Hepatocyte (in vitro differentiated cells): ENCODE measurements around the gene METTL2B. TPM values are rescaled to one million over a fixed set of nuclear protein-coding genes. Genes with fewer than 3 reads are reported as not detected.

ENCODE experiments used
- DNase-seq: peaks from one replicate; pipeline ENCODE4 v3.0.0-alpha.2; 2016; ENCODE audit warnings: low spot score
- H2AFZ ChIP-seq: fragments of 200-600 bp; sonication (generic); 2 replicates; pipeline ENCODE4 v1.6.0; 2016; ENCODE audit warnings: antibody characterized with exemption, mild to moderate bottlenecking
- H3K27ac ChIP-seq: fragments of 200-600 bp; sonication (generic); 2 replicates; pipeline ENCODE4 v1.5.1; 2016; ENCODE audit warnings: mild to moderate bottlenecking
- H3K27me3 ChIP-seq: fragments of 200-600 bp; sonication (generic); 2 replicates; pipeline ENCODE4 v1.6.1; 2016
- H3K36me3 ChIP-seq: fragments of 200-600 bp; sonication (generic); replicated peaks from 2 replicates; pipeline ENCODE4 v1.5.1; 2016; ENCODE audit warnings: low read depth; ENCODE audit not compliant: insufficient read depth
- H3K4me1 ChIP-seq: fragments of 200-600 bp; sonication (generic); 2 replicates; pipeline ENCODE4 v1.5.1; 2016; ENCODE audit warnings: mild to moderate bottlenecking, moderate library complexity; ENCODE audit not compliant: insufficient read depth
- H3K4me2 ChIP-seq: fragments of 200-600 bp; sonication (generic); 2 replicates; pipeline ENCODE4 v1.6.0; 2016
- H3K4me3 ChIP-seq: fragments of 200-600 bp; sonication (generic); 2 replicates; pipeline ENCODE4 v1.5.1; 2016; ENCODE audit warnings: mild to moderate bottlenecking
- H3K79me2 ChIP-seq: fragments of 200-600 bp; sonication (generic); 2 replicates; pipeline ENCODE4 v1.6.0; 2017; ENCODE audit warnings: mild to moderate bottlenecking
- H3K9me2 ChIP-seq: fragments of 200-600 bp; sonication (generic); replicated peaks from 2 replicates; pipeline ENCODE4 v1.6.0; 2017; ENCODE audit warnings: mild to moderate bottlenecking; ENCODE audit not compliant: insufficient read depth
- H3K9me3 ChIP-seq: fragments of 200-600 bp; sonication (generic); 2 replicates; pipeline ENCODE4 v1.5.1; 2016; ENCODE audit warnings: low read depth, mild to moderate bottlenecking
- H4K20me1 ChIP-seq: fragments of 200-600 bp; sonication (generic); 2 replicates; pipeline ENCODE4 v1.6.0; 2016; ENCODE audit warnings: mild to moderate bottlenecking; ENCODE audit not compliant: insufficient read depth, poor library complexity, severe bottlenecking
- EZH2 ChIP-seq: fragments of 200-600 bp; sonication (generic); IDR thresholded peaks from 2 replicates; pipeline ENCODE4 v1.6.1; 2016; ENCODE audit warnings: antibody characterized with exemption, mild to moderate bottlenecking, borderline replicate concordance
- EZH2phosphoT487 ChIP-seq: fragments of 200-600 bp; sonication (generic); IDR thresholded peaks from one replicate; pipeline ENCODE4 v1.6.1; 2018; ENCODE audit warnings: antibody characterized with exemption, mild to moderate bottlenecking, low read depth, moderate library complexity; ENCODE audit not compliant: unreplicated experiment, severe bottlenecking
- WGBS: methylation state at CpG from one replicate; pipeline ENCODE4 v1.1.6; 2016; ENCODE audit warnings: low lambda C conversion rate; ENCODE audit errors: missing lambda C conversion rate; 5-methylcytosine and 5-hydroxymethylcytosine counted together
- polyA plus RNA-seq: library from polyadenylated mRNA; unstranded; fragments of >200 nt; fragmentation: Nextera tagmentation; extraction: Ambion mirVana; gene quantifications from 2 replicates; pipeline ENCODE4 v1.2.1, GENCODE V29; 2016
- total RNA-seq: library from RNA; depleted of rRNA; stranded (reverse); fragments of >200 nt; gene quantifications from 2 replicates; pipeline ENCODE4 v1.2.3, GENCODE V29; 2014
- TF ChIP-seq, protein P1 (sequence below): fragments of 200-600 bp; sonication (generic); IDR thresholded peaks from 2 replicates; pipeline ENCODE4 v1.5.1; 2016; ENCODE audit warnings: antibody characterized with exemption, mild to moderate bottlenecking; ENCODE audit not compliant: poor library complexity

Gene METTL2B
- total and polyA plus RNA-seq, 2 experiments from 2014 or later: 11.4 to 29.0 TPM

DNA sequence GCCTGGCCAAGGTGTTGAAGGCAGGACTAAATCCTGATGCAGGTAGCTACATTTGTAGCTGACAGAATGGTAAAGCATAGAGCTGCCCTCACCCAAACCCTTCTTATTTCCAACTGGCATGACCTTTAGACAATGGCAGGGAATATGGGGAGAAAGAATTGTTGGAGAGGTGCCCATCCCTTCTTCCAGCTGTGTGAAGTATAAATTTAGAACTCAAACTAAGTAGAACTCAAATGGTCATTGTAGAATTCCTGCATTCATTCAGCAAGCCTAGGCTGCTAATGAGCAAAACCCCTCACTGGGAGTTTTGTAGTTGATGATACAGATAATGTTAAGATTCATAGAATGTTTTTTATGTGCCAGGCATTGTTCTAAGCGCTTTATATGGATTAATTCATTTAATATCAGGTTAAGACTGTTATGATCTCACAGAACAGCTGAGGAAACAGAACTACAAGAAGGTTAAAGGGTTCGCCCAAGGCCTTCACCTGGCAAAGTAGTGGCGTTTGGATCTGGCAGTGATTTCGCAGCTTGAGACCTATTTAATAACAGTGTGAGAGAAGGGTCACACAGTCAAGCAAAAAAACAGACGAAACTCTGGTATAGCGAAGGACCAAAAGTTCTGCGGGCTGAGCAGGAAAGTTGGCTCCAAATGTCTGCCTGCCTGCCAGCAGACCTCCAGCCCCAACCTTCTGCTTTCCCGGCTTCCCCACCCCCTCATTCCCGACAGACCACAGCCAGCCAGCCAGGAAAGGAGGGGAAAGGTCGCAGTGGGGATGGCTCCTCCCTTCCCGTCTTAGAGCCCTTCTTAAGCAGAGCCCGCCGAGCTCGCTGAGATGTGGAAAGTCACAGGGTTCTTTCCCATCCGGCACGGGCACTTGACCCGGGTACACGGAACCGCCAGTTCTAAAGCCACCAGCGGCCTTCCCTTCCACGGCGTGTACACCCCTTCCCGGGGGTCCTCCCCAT is 22.4 kb upstream of the METTL2B start:
- H3K27me3 ChIP-seq: no peaks in the 10 kb centered on the region
- 33% methylated on average over 23 of the region's 23 CpGs for WGBS
- H3K9me2 ChIP-seq: no peaks in the 10 kb centered on the region
- TF ChIP-seq EZH2phosphoT487: no peak
- TF ChIP-seq EZH2: no peak
- TF ChIP-seq, protein P1, sequence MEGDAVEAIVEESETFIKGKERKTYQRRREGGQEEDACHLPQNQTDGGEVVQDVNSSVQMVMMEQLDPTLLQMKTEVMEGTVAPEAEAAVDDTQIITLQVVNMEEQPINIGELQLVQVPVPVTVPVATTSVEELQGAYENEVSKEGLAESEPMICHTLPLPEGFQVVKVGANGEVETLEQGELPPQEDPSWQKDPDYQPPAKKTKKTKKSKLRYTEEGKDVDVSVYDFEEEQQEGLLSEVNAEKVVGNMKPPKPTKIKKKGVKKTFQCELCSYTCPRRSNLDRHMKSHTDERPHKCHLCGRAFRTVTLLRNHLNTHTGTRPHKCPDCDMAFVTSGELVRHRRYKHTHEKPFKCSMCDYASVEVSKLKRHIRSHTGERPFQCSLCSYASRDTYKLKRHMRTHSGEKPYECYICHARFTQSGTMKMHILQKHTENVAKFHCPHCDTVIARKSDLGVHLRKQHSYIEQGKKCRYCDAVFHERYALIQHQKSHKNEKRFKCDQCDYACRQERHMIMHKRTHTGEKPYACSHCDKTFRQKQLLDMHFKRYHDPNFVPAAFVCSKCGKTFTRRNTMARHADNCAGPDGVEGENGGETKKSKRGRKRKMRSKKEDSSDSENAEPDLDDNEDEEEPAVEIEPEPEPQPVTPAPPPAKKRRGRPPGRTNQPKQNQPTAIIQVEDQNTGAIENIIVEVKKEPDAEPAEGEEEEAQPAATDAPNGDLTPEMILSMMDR: no peak
- no peaks in the 10 kb centered on the region for H4K20me1 ChIP-seq
- peaks cover 24% of the 10 kb centered on the region for H3K4me1 ChIP-seq
- DNase-seq: peak; percentile 89
- peak overlapping the region; percentile 99 for H3K27ac ChIP-seq
- H3K4me2 ChIP-seq: peak overlapping the region; percentile 94
- H2AFZ ChIP-seq: peak overlapping the region; percentile 34
- no peak overlapping the region for H3K4me3 ChIP-seq
- peaks cover 33% of the 10 kb centered on the region for H3K79me2 ChIP-seq
- H3K9me3 ChIP-seq: no peaks in the 10 kb centered on the region
- H3K36me3 ChIP-seq: no peaks in the 10 kb centered on the region

DNA sequence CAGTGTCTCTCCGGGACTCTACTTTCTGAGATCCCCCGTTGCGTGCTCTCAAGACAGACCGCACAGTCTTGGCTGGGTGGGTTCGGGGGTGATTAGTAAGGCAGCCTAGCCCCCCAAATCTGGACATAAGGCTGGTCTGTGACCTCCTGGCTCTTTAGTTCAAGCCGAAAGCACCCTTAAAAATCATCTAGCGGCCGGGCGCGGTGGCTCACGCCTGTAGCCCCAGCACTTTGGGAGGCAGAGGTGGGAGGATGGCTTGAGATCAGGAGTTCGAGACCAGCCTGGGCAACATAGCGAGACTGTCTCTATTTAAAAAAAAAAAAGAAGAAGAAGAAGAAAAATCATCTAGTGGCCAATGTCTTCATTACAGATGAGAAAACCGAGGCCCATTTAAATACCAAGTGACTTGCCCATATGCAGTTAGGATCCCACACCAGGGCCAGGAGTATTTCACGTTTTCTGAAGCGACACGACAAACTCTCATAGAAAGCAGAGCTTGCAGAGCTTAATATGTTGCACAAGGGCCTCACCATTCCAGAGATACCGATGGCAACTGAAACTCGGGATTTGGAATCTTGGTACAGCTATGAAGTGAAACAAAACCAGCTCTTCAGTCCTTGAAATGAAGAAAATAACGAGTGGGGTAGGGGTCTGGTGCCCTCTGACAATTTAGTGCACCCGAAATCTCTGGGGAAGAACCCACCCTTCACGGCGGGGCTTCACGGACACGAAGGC is 21.6 kb upstream of the METTL2B start:
- no peaks in the 10 kb centered on the region for H4K20me1 ChIP-seq
- peaks cover 24% of the 10 kb centered on the region for H3K4me1 ChIP-seq
- peak overlapping the region; percentile 59 for H2AFZ ChIP-seq
- H3K79me2 ChIP-seq: peaks cover 40% of the 10 kb centered on the region
- 60% methylated on average over 25 of the region's 25 CpGs for WGBS
- H3K9me3 ChIP-seq: no peaks in the 10 kb centered on the region
- H3K27ac ChIP-seq: peak overlapping the region; percentile 99
- H3K27me3 ChIP-seq: no peaks in the 10 kb centered on the region
- H3K9me2 ChIP-seq: no peaks in the 10 kb centered on the region
- no peaks in the 10 kb centered on the region for H3K36me3 ChIP-seq
- H3K4me3 ChIP-seq: peak overlapping the region; percentile 88
- TF ChIP-seq EZH2 (no peak), EZH2phosphoT487 (no peak)
- TF ChIP-seq, protein P1: no peak
- H3K4me2 ChIP-seq: peak overlapping the region; percentile 94
- DNase-seq: peak; percentile 41

DNA sequence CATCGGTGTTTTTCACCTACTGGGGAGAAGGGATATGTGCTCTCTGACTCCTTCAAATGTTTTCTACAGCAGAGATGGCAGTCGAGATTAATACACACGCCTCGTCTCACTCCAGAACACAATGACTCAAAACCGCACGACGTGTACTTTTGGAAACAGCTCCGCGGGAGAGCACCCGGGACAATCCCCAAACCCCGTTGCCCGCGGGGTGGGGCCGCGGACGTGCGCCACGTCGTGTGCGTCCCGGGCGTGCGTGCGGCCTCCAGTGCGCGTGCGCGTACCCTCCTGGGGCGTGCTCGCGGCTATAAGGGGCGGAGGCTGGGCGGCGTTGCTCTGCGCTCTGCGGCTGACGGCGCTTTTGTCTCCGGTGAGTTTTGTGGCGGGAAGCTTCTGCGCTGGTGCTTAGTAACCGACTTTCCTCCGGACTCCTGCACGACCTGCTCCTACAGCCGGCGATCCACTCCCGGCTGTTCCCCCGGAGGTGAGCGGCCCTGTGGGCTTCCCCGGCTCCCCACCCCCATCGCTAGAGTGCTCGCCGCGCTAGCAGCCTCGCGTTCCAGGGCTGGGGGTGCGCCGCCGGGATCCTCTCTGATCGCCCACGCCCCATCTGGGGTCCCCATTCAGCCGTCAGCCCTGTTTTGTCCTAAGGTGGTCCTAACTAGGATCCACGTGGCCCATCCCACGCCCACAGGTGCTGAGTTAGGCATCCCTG is 20.8 kb upstream of the METTL2B start, which contains the start of gene HILPDA:
Gene HILPDA, plus strand, starts transcription at position 336 of the 712 bp plus-strand sequence. CDS start 1,391 bp downstream, outside the sequence.
- Histone ChIP-seq H3K27me3 (no peaks in the 10 kb centered on the region), H3K36me3 (no peaks in the 10 kb centered on the region), H4K20me1 (no peaks in the 10 kb centered on the region), H3K4me2 (peak within 1 kb of the TSS; percentile 94), H3K4me3 (peak within 1 kb of the TSS; percentile 88), H2AFZ (peak within 1 kb of the TSS; percentile 59), H3K9me2 (no peaks in the 10 kb centered on the region), H3K27ac (peak within 1 kb of the TSS; percentile 99), H3K4me1 (peaks cover 24% of the 10 kb centered on the region), H3K79me2 (peaks cover 45% of the 10 kb centered on the region), H3K9me3 (no peaks in the 10 kb centered on the region)
- TF ChIP-seq, protein P1: no peak
- no peak for TF ChIP-seq EZH2
- TF ChIP-seq EZH2phosphoT487: no peak
- 1% methylated on average over 63 of the region's 64 CpGs for WGBS
- peak; percentile 95 for DNase-seq
